Subcutaneous adipose tissue (tissue), 4 donors: ENCODE results near the gene NUDT2. TPM values are rescaled to one million over a fixed set of nuclear protein-coding genes. Genes with fewer than 3 reads are reported as not detected.

Experiments used
- total RNA-seq, 4 donors: library from RNA; depleted of rRNA; stranded (reverse); fragments of >200 nt; gene quantifications; one replicate each; pipeline ENCODE4 v1.1.0, GENCODE V29; 2016
- TF ChIP-seq, protein P1 (sequence below): fragments of 450-650 bp; IDR thresholded peaks from one replicate; pipeline ENCODE4 v1.5.1; 2016; ENCODE audit warnings: low read depth, mild to moderate bottlenecking, control low read depth, antibody characterized with exemption, moderate library complexity

NUDT2 gene
- total RNA-seq, 4 donors from 2014 or later, result 13.0 to 29.2 (median 21.6) TPM

- TF ChIP-seq, protein P1, sequence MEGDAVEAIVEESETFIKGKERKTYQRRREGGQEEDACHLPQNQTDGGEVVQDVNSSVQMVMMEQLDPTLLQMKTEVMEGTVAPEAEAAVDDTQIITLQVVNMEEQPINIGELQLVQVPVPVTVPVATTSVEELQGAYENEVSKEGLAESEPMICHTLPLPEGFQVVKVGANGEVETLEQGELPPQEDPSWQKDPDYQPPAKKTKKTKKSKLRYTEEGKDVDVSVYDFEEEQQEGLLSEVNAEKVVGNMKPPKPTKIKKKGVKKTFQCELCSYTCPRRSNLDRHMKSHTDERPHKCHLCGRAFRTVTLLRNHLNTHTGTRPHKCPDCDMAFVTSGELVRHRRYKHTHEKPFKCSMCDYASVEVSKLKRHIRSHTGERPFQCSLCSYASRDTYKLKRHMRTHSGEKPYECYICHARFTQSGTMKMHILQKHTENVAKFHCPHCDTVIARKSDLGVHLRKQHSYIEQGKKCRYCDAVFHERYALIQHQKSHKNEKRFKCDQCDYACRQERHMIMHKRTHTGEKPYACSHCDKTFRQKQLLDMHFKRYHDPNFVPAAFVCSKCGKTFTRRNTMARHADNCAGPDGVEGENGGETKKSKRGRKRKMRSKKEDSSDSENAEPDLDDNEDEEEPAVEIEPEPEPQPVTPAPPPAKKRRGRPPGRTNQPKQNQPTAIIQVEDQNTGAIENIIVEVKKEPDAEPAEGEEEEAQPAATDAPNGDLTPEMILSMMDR, result no peak
Observed at GRCh38 chr9:34380511-34381315, 51.3 kb downstream of the NUDT2 start.

DNA sequence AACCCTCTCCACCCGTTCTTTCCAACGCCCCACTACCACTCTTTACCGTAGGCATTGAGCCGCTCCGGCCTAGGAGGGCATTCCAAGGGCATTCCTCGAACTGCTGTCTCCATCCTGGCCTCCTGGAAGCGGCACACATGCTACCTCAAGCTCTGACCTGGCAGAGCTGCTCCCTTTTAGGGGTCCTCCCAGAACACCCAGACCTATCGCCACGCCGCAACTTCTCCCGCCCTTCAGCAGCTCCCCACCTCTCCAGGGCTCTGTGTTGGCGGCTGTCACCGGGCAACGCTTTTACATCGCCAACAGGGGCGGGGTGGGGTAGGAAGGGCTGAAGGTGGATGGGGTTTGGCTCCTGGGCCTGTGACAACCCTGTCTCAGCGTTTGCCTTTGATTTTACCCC lies 52.0 kb downstream of the NUDT2 start:
- TF ChIP-seq, protein P1, result no peak

DNA sequence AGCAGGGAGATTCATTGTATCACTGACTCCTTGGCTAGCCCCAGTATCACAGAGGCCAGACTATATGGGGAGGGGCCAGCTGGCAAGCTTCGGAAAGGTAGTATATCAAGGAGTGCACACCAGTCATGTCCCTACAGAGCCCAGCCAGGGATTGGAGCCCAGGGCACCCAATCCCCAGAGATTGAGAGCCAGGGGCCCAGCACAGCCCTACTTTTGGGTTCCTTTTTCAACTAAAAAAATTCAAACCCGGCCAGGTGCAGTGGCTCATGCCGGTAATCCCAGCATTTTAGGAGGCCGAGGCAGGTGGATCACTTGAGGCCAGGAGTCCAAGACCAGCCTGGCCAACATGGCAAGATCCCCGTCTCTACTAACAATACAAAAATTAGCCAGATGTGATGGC lies 52.7 kb downstream of the NUDT2 start:
- TF ChIP-seq, protein P1, result no peak

DNA sequence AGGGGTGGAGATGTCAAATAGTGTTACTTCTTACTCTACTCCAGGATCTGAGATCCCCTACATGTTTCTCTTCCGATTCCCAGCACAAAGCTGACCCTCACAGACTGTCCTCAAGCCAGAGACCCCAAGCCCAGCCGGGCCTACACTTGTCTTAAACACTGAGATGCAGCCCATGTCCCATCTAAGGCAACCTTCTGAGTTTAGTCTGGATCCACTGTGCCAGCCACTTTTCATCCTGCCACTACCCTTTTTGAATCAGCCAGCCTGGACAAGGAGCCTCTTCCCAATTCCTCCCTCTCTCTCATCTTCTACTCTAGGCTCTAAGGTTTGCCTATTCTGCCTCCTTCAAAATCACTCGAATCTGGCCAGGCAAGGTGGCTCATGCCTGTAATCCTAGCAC lies 53.5 kb downstream of the NUDT2 start:
- TF ChIP-seq, protein P1, result no peak

DNA sequence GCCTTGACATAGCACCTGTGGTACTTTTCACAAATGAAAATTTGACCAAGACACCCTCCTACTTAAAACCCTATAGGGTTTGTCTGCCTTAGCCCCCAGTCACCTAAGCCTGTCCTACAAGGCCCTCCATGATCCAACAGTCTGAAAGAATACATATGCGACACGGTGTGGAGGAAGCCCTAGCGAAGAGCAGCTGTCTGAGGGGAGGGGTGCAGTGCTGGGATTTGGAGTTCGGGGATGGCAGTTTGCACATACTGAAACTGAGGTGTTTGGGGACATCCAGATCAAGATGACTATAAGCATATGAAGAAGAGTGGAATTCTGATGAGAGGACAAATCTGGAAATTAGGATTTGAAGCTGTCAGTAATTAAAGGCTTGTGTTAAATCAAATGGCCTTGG lies 54.5 kb downstream of the NUDT2 start:
- TF ChIP-seq, protein P1, result no peak

- TF ChIP-seq, protein P1, result no peak
Observed at GRCh38 chr9:34384368-34385165, 55.2 kb downstream of the NUDT2 start.

DNA sequence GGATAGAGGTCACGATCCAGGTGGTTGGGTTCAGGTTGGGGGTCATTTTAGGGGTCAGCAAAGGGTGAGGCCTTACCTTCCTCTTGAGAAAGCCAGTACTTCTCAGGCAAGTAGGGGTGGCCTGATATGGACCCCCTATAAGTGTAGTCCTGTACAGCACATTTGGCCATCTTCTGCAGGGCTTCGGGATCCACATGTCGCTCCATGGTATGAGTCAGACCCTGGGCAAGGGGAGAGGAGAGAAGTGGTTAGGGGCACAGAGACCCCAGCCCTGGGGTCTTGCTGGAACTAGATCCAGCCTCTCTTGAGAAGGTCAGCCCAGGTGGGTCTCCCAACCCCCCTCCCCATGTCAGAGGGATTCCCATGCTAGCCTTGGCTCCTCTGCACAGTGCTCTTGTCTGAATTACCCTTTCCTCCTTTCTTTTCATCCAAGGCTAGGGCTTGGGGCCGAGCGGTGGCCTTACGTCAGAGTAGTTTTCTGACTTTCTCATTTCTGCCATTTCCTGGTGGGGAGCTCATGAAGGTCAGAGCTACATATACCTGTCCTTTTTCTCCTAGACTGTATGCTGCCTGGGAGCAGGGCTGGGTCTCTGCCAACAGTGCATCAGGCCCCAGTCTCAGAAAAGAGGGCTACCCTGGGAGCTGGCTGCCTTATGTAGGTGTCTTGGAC lies 56.3 kb downstream of the NUDT2 start:
- TF ChIP-seq, protein P1, result no peak
